ENCODE results near the gene ASF1A. TPM values are rescaled to one million over a fixed set of nuclear protein-coding genes. Genes with fewer than 3 reads are reported as not detected.

The ASF1A gene
- total and polyA plus RNA-seq, 2 of the 13 experiments (the other 11 are each of a cell fraction or from before 2014, with no cell fraction given) = 14.5 to 49.9 TPM

- TF ChIP-seq SMAD3 (CRISPR knock-in tag; IDR thresholded peaks at IDR 0.05) (peak; percentile 91), IKZF5 (CRISPR knock-in tag; IDR thresholded peaks at IDR 0.05) (peak; percentile 76; the same call in 1 of the 2 replicates), DNMT3B (CRISPR knock-in tag; conservative IDR thresholded peaks at IDR 0.05) (no peak), PAF1 (CRISPR knock-in tag; IDR thresholded peaks at IDR 0.05) (no peak), BRD4 (CRISPR knock-in tag; IDR thresholded peaks at IDR 0.05) (no peak; the same call in 1 of the 2 replicates), ZNF878 (CRISPR knock-in tag; IDR thresholded peaks at IDR 0.05) (peak; percentile 89), CSRNP1 (CRISPR knock-in tag; IDR thresholded peaks at IDR 0.05) (peak; percentile 45; the same call in 1 of the 2 replicates), ZSCAN29 (CRISPR knock-in tag; conservative IDR thresholded peaks at IDR 0.05) (no peak), PRMT3 (CRISPR knock-in tag; IDR thresholded peaks at IDR 0.05; ENCODE audit: borderline replicate concordance, low read depth) (no peak; the same call in 1 of the 2 replicates), ZNF816 (CRISPR knock-in tag; IDR thresholded peaks at IDR 0.05; ENCODE audit: borderline replicate concordance) (peak; percentile 94; the same call in 1 of the 2 replicates), ZBTB21 (CRISPR knock-in tag; IDR thresholded peaks at IDR 0.05) (0 out of 2 replicates have a peak, but pooled peaks have one; percentile 5), ZNF501 (CRISPR knock-in tag; IDR thresholded peaks at IDR 0.05) (0 out of 2 replicates have a peak, but pooled peaks have one; percentile 85), SOX5 (CRISPR knock-in tag; IDR thresholded peaks at IDR 0.05; ENCODE audit: borderline replicate concordance) (peak; percentile 86), MEIS2 (CRISPR knock-in tag; IDR thresholded peaks at IDR 0.05) (no peak; the same call in none of the 2 replicates), TCF7 (IDR thresholded peaks at IDR 0.05; ENCODE audit: low read depth) (peak; percentile 57), ZNF484 (CRISPR knock-in tag; IDR thresholded peaks at IDR 0.05; ENCODE audit: borderline replicate concordance, low read depth) (no peak), ZBTB14 (CRISPR knock-in tag; IDR thresholded peaks at IDR 0.05) (peak; percentile 48; the same call in 1 of the 2 replicates), NRL (CRISPR knock-in tag; IDR thresholded peaks at IDR 0.05; ENCODE audit: borderline replicate concordance) (0 out of 2 replicates have a peak, but pooled peaks have one; percentile 7), FOXA1 (IDR thresholded peaks at IDR 0.05) (no peak), FOXA1 (CRISPR knock-in tag; IDR thresholded peaks at IDR 0.05) (peak; percentile 38; the same call in 1 of the 2 replicates)
- TF ChIP-seq, protein P1, sequence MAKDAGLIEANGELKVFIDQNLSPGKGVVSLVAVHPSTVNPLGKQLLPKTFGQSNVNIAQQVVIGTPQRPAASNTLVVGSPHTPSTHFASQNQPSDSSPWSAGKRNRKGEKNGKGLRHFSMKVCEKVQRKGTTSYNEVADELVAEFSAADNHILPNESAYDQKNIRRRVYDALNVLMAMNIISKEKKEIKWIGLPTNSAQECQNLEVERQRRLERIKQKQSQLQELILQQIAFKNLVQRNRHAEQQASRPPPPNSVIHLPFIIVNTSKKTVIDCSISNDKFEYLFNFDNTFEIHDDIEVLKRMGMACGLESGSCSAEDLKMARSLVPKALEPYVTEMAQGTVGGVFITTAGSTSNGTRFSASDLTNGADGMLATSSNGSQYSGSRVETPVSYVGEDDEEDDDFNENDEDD (CRISPR knock-in tag; IDR thresholded peaks at IDR 0.05; ENCODE audit: borderline replicate concordance) = peak; percentile 79; the same call in 1 of the 2 replicates
- TF ChIP-seq, protein P2, sequence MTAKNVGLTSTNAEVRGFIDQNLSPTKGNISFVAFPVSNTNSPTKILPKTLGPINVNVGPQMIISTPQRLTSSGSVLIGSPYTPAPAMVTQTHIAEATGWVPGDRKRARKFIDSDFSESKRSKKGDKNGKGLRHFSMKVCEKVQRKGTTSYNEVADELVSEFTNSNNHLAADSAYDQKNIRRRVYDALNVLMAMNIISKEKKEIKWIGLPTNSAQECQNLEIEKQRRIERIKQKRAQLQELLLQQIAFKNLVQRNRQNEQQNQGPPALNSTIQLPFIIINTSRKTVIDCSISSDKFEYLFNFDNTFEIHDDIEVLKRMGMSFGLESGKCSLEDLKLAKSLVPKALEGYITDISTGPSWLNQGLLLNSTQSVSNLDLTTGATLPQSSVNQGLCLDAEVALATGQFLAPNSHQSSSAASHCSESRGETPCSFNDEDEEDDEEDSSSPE (CRISPR knock-in tag; IDR thresholded peaks at IDR 0.05) = peak; percentile 80
Observed at GRCh38 chr6:118893807-118894424, at the start of gene ASF1A (continued).
